ENCODE results near the gene USP11.

GRCh38 chrX:47242321-47242720 lies 9.5 kb downstream of the USP11 start:
- TF ChIP-seq CTCF (IDR thresholded peaks at IDR 0.05) = no peak
- no peak for TF ChIP-seq POLR2A (IDR thresholded peaks at IDR 0.05)
